ENCODE results near the gene ASCC1.

The ASCC1 gene

GRCh38 chr10:72080042-72080975, 135.8 kb downstream of the ASCC1 start:
- DNase-seq, result no peak

GRCh38 chr10:72079356-72079755, 136.7 kb downstream of the ASCC1 start:
- DNase-seq, result no peak

- no peak for DNase-seq
Observed at GRCh38 chr10:72077275-72077990, 138.6 kb downstream of the ASCC1 start.

GRCh38 chr10:72076756-72077155, 139.3 kb downstream of the ASCC1 start:
- no peak for DNase-seq

GRCh38 chr10:72075376-72076115, 140.5 kb downstream of the ASCC1 start:
- no peak for DNase-seq

GRCh38 chr10:72074574-72075375, 141.3 kb downstream of the ASCC1 start:
- DNase-seq, result no peak

GRCh38 chr10:72073708-72074573, 142.1 kb downstream of the ASCC1 start:
- no peak for DNase-seq

- DNase-seq, result no peak
Observed at GRCh38 chr10:72072639-72073038, 143.4 kb downstream of the ASCC1 start.

GRCh38 chr10:72072046-72072445, 144.0 kb downstream of the ASCC1 start:
- DNase-seq, result no peak

GRCh38 chr10:72069751-72070526, 146.1 kb downstream of the ASCC1 start:
- DNase-seq, result no peak

- DNase-seq, result no peak
Observed at GRCh38 chr10:72068901-72069446, 147.1 kb downstream of the ASCC1 start.

GRCh38 chr10:72068126-72068765, 147.8 kb downstream of the ASCC1 start:
- DNase-seq, result no peak

- no peak for DNase-seq
Observed at GRCh38 chr10:72067463-72068125, 148.5 kb downstream of the ASCC1 start.

- DNase-seq, result no peak
Observed at GRCh38 chr10:72066318-72067284, 149.5 kb downstream of the ASCC1 start.

- DNase-seq, result no peak
Observed at GRCh38 chr10:72065439-72066025, 150.5 kb downstream of the ASCC1 start.

- DNase-seq, result no peak
Observed at GRCh38 chr10:72063703-72064391, 152.2 kb downstream of the ASCC1 start.

Data from fibroblast of upper back skin (primary cell).